NCI-H187 treated with DMSO at 0.1 percent for 48 hours (cell line): ENCODE measurements around the gene KRTAP13-4.

Experiments
- DNase-seq: peaks from one replicate; lab custom pipeline; 2025; lab: John Stamatoyannopoulos, UW

Gene KRTAP13-4, protein sequence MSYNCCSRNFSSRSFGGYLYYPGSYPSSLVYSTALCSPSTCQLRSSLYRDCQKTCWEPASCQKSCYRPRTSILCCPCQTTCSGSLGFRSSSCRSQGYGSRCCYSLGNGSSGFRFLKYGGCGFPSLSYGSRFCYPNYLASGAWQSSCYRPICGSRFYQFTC

DNA sequence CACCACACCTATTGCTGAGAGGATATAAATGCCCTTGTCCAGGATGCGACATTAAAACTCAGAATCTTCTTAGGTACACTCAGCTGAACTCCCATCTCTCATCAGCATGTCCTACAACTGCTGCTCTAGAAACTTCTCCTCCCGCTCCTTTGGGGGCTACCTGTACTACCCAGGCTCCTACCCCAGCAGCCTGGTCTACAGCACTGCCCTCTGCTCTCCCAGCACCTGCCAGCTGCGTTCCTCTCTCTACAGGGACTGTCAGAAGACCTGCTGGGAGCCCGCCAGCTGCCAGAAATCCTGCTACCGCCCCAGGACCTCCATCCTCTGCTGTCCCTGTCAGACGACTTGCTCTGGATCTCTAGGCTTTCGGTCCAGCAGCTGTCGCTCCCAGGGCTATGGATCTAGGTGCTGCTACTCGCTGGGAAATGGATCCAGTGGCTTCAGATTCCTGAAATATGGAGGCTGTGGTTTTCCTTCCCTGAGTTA is at the start of gene KRTAP13-4:
TSS of gene KRTAP13-4 (plus strand) at position 51 of the 486 bp plus-strand sequence. CDS start at position 107, 56 bp downstream.
- DNase-seq, result no peak

DNA sequence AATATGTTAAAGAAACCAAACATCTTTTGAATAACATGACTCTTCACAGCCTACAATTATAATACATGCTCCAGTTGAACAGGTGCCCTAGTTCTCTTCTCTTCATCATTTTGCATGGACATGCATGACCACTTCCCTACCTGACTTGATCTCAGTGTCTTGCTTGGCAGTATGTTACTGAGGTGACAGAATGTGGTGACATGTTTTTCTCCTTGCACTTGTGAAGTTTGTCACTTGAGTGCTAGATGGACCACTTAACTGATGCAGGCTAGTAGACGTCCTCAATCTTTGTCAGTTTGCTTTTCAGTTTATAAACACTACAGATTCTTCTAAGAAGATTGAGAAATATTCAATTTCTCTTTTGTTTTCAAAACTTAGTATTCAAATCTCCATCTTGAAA is 47.8 kb upstream of the KRTAP13-4 start:
- no peak for DNase-seq

DNA sequence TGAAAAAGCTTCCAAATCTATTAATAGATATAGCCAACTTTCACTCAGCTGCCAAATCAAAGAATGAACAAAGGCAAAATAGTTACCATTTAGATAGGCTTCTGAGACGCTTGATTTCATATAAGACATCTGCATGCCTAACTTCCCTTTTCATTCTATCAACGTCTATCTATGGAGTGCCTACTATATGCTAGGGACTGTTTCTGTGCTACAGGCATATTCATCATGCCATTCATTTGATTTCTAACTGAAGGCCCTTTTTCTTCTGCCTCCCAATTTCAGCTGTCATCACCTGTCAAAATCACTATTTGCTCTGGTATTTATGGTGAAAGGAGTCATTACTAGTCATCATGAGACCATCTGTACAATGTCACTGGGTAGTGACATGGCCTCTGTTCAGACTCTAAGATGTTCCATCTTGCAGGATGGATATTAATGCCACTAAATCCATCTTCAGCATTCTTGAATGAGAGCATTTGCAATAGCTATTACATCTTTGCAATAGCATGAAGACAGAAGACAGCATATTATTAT is 38.5 kb upstream of the KRTAP13-4 start:
- DNase-seq, result no peak

DNA sequence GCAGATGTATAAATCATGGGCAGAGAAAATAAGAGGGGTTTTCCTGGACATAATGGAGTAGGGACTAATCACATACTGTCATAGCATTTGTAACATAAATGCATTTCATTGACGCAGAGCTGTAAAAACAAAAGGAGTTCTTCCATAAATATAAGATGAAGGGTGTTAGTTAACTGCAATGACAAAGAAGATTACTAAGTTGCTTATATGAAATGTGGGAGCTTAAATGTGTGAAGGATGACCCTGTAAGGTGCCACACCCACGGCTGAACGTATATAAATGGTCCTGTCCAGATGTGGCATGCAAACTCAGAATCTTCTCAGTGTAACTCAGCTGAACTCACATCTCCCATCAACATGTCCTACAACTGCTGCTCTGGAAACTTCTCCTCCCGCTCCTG is 34.3 kb upstream of the KRTAP13-4 start, which contains the start of gene KRTAP13-1:
TSS of gene KRTAP13-1 (plus strand) at position 301 of the 400 bp plus-strand sequence. CDS start at position 357, 56 bp downstream.
- no peak for DNase-seq

DNA sequence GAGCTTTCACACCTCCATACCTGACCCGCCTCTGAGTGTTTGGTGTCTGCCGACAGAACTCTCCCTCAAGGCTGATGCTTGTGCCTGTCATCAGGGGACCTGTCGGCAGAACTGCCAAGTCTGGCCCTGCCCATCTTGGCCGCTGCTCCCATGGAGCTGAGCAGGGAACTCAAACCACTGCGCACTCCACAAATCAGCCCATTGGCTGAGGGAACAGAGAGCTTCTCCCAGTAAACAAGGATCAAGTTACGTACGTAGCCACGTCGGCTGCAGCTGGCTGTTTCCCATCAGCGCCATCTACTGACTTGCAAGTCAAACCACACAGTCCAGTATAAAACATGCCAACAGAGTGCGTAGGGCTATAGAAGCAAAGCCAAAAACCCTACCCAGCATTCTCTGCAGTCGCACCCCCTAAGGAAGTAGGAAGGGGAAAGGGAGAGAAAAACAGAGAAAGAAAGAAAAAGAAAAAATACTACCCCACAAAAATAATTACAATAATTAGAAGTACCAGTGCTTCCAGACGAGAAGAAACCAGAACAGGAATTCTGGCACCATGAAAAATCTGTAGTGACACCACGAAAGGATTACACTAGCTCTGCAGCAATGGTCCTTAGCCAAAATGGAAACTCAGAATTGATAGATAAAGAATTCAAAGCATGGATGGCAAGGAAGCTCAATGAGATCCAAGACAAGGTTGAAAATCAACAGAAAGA is 21.1 kb upstream of the KRTAP13-4 start:
- DNase-seq, result no peak

DNA sequence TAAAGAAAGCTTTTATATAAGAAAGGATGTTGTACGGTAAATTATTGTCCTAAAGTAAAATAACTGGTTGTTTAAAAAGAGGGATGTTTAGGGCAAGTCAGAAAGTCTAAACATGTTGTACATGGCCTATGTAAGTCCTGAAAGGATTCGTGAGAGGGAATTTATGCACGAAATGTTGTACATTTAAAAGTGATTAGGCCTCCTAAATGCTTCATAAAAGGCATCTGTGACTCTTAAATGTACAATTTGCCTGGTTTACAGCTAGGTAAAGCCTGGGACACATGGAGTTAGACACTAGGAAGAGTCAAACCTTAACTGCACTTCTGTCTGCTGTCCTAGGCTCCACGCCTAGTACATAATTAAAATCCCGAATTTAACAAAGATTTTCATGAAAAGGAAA is 14.0 kb upstream of the KRTAP13-4 start:
- no peak for DNase-seq

DNA sequence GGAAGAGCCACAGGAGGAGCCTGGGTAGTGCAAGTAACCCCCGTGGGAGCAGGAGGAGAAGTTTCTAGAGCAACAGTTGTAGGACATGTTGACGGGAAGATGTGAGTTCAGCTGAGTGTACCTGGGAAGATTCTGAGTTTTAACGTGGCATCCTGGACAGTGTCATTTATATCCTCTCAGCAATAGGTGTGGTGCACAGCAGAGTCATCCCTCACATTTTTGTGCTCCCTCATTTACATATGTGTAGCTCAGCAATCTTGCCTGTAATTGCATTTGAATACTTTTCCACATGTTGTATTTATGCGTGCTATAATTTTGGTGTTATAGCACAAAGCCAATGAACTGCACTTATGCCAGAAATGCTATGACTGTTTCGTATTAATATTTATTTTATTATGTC is 4.2 kb upstream of the KRTAP13-4 start, which contains the start of gene KRTAP13-3:
TSS of gene KRTAP13-3 (minus strand) at position 101 of the 400 bp plus-strand sequence. CDS start at position 87, 14 bp downstream.
- DNase-seq, result no peak

DNA sequence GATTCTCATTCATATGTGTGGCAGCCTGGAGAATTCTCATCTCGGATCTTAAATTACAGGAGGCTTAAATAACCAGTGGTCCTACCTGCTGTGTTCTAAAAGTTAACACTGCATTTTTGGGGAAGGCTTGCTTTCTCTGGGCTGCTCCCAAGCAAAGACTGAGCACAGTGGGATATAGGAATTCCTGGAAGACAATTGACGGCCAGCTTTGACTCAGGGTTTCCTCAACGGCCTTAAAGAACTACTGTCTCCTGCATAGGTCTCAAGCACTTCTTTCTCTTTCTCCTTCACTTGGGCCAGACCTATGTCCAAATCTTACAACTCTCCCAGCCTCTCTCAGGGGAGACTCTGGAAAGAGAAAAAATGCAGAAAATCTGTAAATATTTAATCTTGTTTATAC is 3.3 kb upstream of the KRTAP13-4 start:
- DNase-seq, result no peak

DNA sequence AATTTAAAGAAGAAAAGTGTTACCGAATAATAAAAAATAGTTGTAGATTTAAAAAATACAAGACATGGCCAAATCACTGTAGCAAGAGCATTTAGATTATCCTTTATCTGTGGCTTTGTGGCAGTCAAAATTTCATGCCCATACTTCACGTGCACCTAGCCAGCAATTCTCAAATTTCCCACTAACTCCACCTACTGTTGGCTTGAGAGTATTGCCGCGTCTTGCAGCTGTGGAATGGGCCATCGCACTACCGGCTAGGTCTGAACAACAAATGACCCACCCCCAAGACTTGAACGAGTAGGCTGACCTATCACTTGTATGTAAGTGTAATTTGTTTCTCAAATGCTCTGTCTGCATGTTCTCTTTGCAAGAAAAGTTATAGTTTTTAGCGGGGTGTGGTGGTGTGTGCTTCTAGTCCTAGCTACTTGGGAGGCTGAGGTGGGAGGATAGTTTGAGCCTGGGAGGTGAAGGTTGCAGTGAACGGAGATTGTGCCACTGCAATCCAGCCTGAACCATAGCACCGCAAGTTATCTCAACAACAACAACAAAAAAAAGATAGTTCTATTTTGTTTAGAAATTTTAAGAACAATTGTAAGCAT is 4.1 kb downstream of the KRTAP13-4 start:
- DNase-seq, result no peak

DNA sequence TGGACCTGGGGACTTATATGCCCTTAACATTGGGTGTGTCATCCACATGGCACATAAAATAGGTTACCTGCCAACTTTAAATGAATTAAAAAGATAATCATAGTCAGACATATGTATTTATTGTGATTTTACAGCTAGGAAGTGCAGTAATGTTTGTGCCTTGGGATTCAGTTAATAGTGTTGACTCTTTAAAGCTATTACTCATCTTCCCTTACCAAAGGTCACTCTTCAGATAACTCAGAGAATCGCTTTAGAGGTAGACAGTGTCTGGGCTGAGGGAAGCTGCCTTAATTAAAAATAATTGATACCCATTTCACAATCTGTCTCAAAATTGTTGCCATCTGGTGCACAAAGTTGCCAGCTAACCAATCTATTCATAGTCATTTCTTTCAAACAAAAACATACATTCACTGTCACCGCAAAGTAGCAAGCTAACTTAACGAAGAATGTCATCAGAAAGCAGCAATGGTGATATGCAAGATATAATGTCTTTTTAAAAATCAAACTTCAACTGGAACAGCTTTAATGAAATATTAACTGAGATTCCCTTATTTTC is 7.1 kb downstream of the KRTAP13-4 start:
- DNase-seq, result no peak

DNA sequence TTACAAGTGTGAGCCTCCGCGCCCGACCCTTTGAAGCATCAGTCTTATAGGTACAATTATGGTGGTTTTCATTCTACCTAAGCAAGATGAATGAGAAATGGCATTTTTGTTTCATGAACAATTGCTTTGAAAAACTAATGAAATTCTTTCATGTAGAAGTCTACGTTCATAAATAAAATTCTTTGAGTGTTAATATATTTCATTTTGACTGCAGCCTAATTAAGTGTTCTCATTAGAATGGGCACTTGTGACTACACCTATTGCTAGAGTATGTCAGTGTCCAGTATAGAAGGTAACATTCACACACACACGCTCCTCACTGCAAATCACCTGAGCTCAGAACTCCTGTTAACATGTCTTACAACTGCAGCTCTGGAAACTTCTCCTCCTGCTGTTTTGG is 10.0 kb downstream of the KRTAP13-4 start, which contains the start of gene KRTAP15-1:
TSS of gene KRTAP15-1 (plus strand) at position 301 of the 400 bp plus-strand sequence. CDS start at position 354, 53 bp downstream.
- no peak for DNase-seq

DNA sequence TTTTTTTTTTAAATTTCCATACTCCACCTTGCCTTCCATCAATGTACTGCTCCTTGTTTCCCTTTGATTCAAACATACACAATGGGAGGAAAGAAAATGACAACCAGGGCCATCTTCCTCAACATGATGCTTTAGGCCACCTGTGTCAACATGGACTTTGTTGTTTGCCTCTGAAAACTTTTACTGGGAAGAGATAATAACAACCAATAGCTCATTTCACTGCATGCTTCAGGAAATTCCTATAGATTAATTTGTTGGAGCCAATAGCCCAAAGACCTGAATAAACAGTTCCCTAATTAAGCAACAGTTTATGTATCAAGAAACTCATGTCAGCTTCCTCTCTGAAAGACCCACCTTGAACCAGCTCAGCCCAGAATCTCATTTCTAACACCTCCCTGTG is 13.2 kb downstream of the KRTAP13-4 start:
- DNase-seq, result no peak

DNA sequence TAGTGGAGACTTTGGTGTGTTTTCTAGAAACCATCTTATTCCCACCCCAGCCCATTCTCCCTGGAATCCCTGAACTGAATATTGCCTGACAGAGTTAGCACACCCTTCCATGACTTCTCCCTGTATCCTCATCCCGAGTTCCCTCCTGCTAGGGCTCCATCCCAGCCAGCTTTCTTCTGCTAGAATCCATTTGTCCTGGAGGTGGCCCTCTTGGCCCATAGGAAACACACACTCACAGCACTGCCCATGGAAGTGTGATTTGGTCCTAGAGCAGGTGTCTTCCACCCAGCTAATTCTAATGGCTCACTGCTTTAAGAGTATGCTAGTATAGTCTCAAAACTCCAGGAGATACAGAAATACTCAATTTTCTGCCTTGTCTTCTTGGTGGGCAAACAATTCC is 14.2 kb downstream of the KRTAP13-4 start:
- DNase-seq, result no peak

DNA sequence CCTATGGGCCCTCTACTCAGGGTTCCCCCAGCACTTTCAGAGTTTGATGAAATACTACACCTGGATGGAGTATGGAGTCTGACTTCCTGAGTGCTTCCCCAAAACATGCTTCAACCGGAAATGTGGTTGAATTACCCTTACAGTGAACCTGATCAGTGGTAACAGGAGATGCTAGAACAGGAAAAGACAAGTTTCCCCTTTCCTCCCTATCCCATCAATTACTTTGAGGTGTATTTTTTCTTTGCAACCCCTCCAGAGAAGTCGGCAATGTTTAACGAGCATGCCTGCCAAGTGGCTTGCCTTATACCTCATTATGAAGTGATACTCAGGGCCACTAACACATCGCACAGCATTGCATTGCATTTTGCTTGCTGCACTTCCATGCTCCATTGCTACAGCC is 17.0 kb downstream of the KRTAP13-4 start:
- DNase-seq, result no peak

DNA sequence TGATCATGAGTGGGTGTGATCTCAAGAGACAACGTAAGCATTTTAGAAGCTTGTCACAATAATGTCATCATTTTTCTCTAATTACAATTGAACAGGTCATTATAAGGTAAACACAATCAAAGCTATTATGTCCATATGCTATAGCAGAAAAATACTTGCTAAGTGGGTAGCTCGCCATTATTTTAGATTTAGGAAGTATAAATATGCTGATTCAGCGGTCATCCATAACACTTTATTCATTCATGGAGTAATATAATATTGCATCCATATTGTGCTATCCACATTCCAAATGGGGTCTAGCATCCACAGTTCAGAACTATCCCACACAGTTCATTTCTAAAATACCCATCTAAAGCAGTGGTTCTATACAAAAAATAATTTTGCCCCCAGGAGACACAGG is 18.5 kb downstream of the KRTAP13-4 start:
- DNase-seq, result no peak

DNA sequence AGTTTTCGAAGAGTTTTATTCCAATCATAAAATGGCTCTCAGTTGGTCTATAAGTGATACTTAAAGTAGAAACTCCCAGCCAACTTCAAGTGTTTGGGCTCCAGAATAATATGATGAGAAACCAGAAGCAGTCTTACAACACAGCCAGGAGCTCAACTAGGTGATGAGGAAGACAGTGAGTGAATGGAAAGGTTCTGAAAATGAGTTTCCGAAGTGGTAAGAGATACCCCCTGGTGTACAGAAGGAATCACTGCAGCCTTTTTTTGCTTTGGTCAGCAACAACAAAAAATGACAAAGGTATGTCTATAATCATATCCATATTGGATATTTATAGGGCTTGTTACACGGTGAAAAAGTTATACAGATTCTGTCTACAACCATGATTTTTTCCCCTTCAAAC is 33.7 kb downstream of the KRTAP13-4 start:
- DNase-seq, result no peak

DNA sequence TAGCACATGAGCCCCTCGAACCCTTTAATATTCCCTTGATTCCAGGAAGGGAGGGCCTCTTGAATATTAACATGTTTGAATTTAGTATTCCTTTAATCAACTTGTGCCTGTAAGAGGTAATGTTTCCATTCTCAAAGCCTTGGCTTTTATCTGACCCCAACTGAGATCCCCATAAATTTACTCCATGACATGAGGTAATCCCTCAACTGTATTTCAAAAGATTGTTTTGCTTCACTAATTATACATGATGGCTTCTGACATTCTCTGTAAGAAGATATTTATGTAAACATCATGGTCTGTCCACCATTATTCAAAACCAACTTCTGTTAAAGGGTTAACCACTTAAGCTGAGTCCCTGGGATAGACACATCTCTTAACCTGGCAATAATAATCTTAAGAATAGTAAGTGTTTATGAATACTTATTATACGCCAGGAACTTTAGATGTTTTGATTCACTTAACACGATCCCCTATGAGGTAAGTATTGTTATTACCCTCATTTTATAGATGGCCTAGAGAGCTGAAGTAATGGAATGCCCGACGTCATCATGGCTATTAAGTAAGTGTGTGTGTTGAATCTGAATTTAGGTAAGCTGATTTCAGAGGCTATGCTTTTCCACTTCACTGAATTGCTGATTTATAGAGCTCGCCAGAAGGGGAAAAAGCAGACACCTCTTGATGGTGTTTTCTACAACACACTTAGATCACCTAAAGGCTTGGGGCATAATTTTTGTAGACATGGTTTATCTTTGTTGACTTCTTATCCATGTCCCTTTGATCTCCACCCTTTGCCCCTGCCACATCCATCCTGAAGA is 39.1 kb downstream of the KRTAP13-4 start:
- DNase-seq, result no peak

DNA sequence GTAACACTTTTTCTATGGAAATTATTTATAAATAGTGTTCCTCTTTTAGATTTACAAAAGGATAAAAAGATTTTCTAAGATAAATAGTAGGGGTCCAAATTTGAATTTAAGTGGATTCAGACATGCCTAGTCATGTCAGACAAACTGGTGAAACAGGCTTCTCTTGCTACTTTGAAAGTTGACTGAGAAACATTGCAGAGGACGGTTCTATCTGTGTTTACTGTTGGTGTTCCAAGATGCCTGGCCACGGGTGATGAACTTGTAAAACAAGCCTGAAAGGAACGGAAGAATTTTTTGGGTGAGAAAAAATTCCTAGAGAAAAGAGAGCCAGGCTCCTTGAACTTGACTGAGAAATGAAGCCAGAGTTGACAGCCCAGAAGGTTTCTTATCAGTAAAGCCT is 48.0 kb downstream of the KRTAP13-4 start:
- DNase-seq, result no peak

DNA sequence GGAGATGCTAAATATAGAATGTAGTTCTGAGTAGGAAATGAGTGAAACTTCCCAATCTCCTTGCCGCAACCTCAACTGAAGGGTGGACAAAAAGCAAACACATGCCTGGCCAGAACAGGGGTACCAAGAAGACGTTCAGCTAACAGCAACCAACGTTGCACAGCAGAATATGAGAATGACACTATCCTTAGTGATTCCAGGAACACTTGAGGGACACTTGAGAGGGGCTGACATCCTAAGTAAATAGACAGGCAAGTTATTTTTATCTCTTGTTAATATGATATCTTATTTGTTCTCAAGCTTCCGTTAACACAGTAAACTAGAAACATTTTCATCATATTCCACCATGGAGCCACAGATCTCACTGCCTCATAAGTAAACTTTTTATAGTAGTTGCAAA is 49.2 kb downstream of the KRTAP13-4 start:
- no peak for DNase-seq

DNA sequence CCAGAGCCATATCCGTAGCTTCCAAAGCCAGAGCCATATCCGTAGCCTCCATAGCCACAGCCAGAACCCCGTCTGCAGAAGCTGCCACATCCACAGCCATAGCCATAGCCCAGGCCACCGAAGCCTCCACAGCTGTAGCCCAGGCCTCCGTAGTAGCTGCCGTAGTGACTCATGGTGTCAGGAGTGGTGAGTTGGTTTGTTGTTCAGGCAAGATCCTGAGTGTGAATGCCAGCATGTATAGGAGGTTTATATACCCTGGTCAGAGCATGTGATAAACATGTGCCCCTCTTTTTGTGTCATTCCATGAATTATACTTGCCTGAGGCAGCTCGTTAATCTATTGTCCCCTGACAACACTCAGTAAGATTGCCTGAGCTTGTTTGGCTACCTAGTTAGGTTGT is 50.1 kb downstream of the KRTAP13-4 start, which contains the start of gene KRTAP19-1:
TSS of gene KRTAP19-1 (minus strand) at position 223 of the 400 bp plus-strand sequence. CDS start at position 173, 50 bp downstream.
- DNase-seq, result no peak
